WTC11 (cell line): ENCODE results near the gene EOGT. TPM values are rescaled to one million over a fixed set of nuclear protein-coding genes. Genes with fewer than 3 reads are reported as not detected.

ENCODE experiments used
- CBFB ChIP-seq: sonication (generic); formaldehyde crosslinking; IDR thresholded peaks from 2 replicates; pipeline ENCODE4 v1.8.1; 2022; ENCODE audit warnings: mild to moderate bottlenecking, low read depth, missing genetic modification reagents
- CREB1 ChIP-seq: sonication (generic); formaldehyde crosslinking; IDR thresholded peaks from 2 replicates; pipeline ENCODE4 v1.8.0; 2023; ENCODE audit warnings: mild to moderate bottlenecking, missing genetic modification reagents
- ESRRA ChIP-seq: sonication (generic); formaldehyde crosslinking; IDR thresholded peaks from 2 replicates; pipeline ENCODE4 v1.8.1; 2022; ENCODE audit warnings: mild to moderate bottlenecking, missing genetic modification reagents, borderline replicate concordance
- GABPB1 ChIP-seq: sonication (generic); formaldehyde crosslinking; IDR thresholded peaks from 2 replicates; pipeline ENCODE4 v1.8.1; 2023; ENCODE audit warnings: mild to moderate bottlenecking, missing genetic modification reagents
- HMGA2 ChIP-seq: fragments of 250-450 bp; sonication (Bioruptor Pico); IDR thresholded peaks from 2 replicates; pipeline ENCODE4 v1.4.0; 2021; ENCODE audit warnings: mild to moderate bottlenecking, moderate library complexity
- JUN ChIP-seq: sonication (generic); formaldehyde crosslinking; IDR thresholded peaks from 2 replicates; pipeline ENCODE4 v1.8.0; 2023; ENCODE audit warnings: mild to moderate bottlenecking, missing genetic modification reagents
- MYBL2 ChIP-seq: sonication (generic); formaldehyde crosslinking; IDR thresholded peaks from 2 replicates; pipeline ENCODE4 v1.8.1; 2023; ENCODE audit warnings: mild to moderate bottlenecking, moderate library complexity, missing genetic modification reagents
- NFE2L1 ChIP-seq: sonication (generic); formaldehyde crosslinking; IDR thresholded peaks from 2 replicates; pipeline ENCODE4 v1.8.1; 2023; ENCODE audit warnings: missing genetic modification reagents
- NR3C1 ChIP-seq: sonication (generic); formaldehyde crosslinking; conservative IDR thresholded peaks from 2 replicates; pipeline ENCODE4 v1.8.1; 2023; ENCODE audit warnings: low read depth, mild to moderate bottlenecking, missing genetic modification reagents
- TCF7 ChIP-seq: sonication (generic); formaldehyde crosslinking; IDR thresholded peaks from 2 replicates; pipeline ENCODE4 v1.8.0; 2022; ENCODE audit warnings: mild to moderate bottlenecking, low read depth, missing genetic modification reagents, moderate library complexity
- ZBTB21 ChIP-seq: sonication (generic); formaldehyde crosslinking; IDR thresholded peaks from 2 replicates; pipeline ENCODE4 v1.8.1; 2023; ENCODE audit warnings: mild to moderate bottlenecking, missing genetic modification reagents, borderline replicate concordance
- ZNF232 ChIP-seq: sonication (generic); formaldehyde crosslinking; IDR thresholded peaks from 2 replicates; pipeline ENCODE4 v1.8.0; 2022; ENCODE audit warnings: mild to moderate bottlenecking, missing genetic modification reagents
- ZNF396 ChIP-seq: fragments of 250-450 bp; sonication (Bioruptor Pico); IDR thresholded peaks from 2 replicates; pipeline ENCODE4 v1.8.0; 2021; ENCODE audit warnings: mild to moderate bottlenecking, moderate library complexity, borderline replicate concordance
- ZNF416 ChIP-seq: fragments of 250-450 bp; sonication (Bioruptor Pico); IDR thresholded peaks from 2 replicates; pipeline ENCODE4 v1.9.0; 2021; ENCODE audit warnings: mild to moderate bottlenecking, inconsistent platforms
- ZNF671 ChIP-seq: fragments of 250-450 bp; sonication (Bioruptor Pico); IDR thresholded peaks from 2 replicates; pipeline ENCODE4 v1.8.0; 2021; ENCODE audit warnings: mild to moderate bottlenecking
- total RNA-seq: library from RNA; stranded (reverse); gene quantifications from 3 replicates; pipeline ENCODE4 v1.2.3, GENCODE V29; 2021
- TF ChIP-seq, protein P1 (sequence below): sonication (generic); formaldehyde crosslinking; IDR thresholded peaks from 2 replicates; pipeline ENCODE4 v1.8.0; 2022; ENCODE audit warnings: mild to moderate bottlenecking, missing genetic modification reagents
- TF ChIP-seq, protein P2 (sequence below): sonication (generic); formaldehyde crosslinking; IDR thresholded peaks from 2 replicates; pipeline ENCODE4 v1.8.1; 2022; ENCODE audit warnings: mild to moderate bottlenecking, moderate library complexity, missing genetic modification reagents
- TF ChIP-seq, protein P3 (sequence below): sonication (generic); formaldehyde crosslinking; IDR thresholded peaks from 2 replicates; pipeline ENCODE4 v1.8.1; 2023; ENCODE audit warnings: mild to moderate bottlenecking, missing genetic modification reagents
- TF ChIP-seq, protein P4 (sequence below): sonication (generic); formaldehyde crosslinking; IDR thresholded peaks from 2 replicates; pipeline ENCODE4 v1.8.1; 2023; ENCODE audit warnings: mild to moderate bottlenecking, missing genetic modification reagents
- TF ChIP-seq, protein P5 (sequence below): fragments of 250-450 bp; sonication (Bioruptor Pico); IDR thresholded peaks from 2 replicates; pipeline ENCODE4 v1.9.0; 2021; ENCODE audit warnings: mild to moderate bottlenecking, borderline replicate concordance
- TF ChIP-seq, protein P6 (sequence below): sonication (generic); formaldehyde crosslinking; IDR thresholded peaks from 2 replicates; pipeline ENCODE4 v1.8.0; 2022; ENCODE audit warnings: missing genetic modification reagents
- TF ChIP-seq, protein P7 (sequence below): fragments of 250-450 bp; sonication (Bioruptor Pico); conservative IDR thresholded peaks from 2 replicates; pipeline ENCODE4 v1.9.0; 2021; ENCODE audit warnings: mild to moderate bottlenecking

The EOGT gene
- total RNA-seq, 1 experiment from 2014 or later = 32.9 TPM

DNA sequence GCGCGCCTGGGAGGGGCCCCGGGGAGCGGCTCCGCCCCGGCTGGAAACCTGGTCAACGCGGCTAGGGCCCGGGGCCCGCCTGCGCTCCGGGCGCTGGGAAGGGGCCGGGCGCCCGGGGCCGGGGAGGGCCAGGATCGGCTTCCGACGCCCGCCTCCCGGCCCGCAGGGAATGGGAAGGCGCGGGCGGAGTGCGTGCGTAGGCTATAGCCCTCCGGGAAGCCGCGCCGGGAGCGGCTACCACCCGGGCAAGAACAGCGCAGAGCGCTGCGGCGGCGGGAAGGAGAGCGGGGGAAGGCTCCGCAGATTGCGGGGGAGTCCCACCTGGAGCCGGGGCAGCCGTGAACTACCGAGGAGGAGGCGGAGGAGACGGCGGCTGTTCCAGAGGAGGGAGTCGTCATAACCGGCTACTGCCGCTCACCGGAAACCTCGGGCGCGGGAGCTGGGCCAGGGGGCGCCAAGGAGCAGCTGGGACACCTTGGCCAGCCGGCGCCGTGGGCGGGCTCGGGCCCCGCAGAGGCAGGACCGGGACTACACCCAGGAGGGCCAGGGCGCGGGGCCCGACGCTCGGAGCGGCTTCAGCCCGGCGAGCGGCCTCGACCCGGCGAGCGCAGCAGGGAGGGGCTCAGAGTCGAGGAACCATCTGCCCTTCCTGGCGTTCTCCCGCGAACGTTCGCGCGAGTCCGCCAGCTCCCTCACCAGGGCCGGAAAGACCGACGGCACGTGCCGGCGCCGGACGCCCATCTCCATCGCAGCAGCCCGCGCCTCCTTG, at the start of gene EOGT (continued):
- TF ChIP-seq, protein P1, sequence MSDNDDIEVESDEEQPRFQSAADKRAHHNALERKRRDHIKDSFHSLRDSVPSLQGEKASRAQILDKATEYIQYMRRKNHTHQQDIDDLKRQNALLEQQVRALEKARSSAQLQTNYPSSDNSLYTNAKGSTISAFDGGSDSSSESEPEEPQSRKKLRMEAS = peak; percentile 99
- TF ChIP-seq NR3C1 (CRISPR knock-in tag) (no peak), MYBL2 (CRISPR knock-in tag) (peak; percentile 85), GABPB1 (CRISPR knock-in tag) (peak; percentile 70), CBFB (CRISPR knock-in tag) (no peak), HMGA2 (CRISPR knock-in tag) (no peak), ZNF416 (CRISPR knock-in tag) (no peak), JUN (no peak), ZNF232 (peak; percentile 85), TCF7 (peak; percentile 52; the same call in 1 of the 2 replicates), ZNF396 (CRISPR knock-in tag) (no peak), CREB1 (CRISPR knock-in tag) (no peak), NFE2L1 (CRISPR knock-in tag) (peak; percentile 83; the same call in 1 of the 2 replicates), ESRRA (CRISPR knock-in tag) (peak; percentile 75; the same call in 1 of the 2 replicates), ZBTB21 (CRISPR knock-in tag) (peak; percentile 88; the same call in 1 of the 2 replicates), ZNF671 (peak; percentile 34; the same call in 1 of the 2 replicates)
- TF ChIP-seq, protein P2, sequence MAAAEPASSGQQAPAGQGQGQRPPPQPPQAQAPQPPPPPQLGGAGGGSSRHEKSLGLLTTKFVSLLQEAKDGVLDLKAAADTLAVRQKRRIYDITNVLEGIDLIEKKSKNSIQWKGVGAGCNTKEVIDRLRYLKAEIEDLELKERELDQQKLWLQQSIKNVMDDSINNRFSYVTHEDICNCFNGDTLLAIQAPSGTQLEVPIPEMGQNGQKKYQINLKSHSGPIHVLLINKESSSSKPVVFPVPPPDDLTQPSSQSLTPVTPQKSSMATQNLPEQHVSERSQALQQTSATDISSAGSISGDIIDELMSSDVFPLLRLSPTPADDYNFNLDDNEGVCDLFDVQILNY = peak; percentile 80
- TF ChIP-seq, protein P3, sequence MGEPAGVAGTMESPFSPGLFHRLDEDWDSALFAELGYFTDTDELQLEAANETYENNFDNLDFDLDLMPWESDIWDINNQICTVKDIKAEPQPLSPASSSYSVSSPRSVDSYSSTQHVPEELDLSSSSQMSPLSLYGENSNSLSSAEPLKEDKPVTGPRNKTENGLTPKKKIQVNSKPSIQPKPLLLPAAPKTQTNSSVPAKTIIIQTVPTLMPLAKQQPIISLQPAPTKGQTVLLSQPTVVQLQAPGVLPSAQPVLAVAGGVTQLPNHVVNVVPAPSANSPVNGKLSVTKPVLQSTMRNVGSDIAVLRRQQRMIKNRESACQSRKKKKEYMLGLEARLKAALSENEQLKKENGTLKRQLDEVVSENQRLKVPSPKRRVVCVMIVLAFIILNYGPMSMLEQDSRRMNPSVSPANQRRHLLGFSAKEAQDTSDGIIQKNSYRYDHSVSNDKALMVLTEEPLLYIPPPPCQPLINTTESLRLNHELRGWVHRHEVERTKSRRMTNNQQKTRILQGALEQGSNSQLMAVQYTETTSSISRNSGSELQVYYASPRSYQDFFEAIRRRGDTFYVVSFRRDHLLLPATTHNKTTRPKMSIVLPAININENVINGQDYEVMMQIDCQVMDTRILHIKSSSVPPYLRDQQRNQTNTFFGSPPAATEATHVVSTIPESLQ (CRISPR knock-in tag) = no peak
- TF ChIP-seq, protein P4, sequence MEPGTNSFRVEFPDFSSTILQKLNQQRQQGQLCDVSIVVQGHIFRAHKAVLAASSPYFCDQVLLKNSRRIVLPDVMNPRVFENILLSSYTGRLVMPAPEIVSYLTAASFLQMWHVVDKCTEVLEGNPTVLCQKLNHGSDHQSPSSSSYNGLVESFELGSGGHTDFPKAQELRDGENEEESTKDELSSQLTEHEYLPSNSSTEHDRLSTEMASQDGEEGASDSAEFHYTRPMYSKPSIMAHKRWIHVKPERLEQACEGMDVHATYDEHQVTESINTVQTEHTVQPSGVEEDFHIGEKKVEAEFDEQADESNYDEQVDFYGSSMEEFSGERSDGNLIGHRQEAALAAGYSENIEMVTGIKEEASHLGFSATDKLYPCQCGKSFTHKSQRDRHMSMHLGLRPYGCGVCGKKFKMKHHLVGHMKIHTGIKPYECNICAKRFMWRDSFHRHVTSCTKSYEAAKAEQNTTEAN (CRISPR knock-in tag) = peak; percentile 85; the same call in 1 of the 2 replicates
- TF ChIP-seq, protein P5, sequence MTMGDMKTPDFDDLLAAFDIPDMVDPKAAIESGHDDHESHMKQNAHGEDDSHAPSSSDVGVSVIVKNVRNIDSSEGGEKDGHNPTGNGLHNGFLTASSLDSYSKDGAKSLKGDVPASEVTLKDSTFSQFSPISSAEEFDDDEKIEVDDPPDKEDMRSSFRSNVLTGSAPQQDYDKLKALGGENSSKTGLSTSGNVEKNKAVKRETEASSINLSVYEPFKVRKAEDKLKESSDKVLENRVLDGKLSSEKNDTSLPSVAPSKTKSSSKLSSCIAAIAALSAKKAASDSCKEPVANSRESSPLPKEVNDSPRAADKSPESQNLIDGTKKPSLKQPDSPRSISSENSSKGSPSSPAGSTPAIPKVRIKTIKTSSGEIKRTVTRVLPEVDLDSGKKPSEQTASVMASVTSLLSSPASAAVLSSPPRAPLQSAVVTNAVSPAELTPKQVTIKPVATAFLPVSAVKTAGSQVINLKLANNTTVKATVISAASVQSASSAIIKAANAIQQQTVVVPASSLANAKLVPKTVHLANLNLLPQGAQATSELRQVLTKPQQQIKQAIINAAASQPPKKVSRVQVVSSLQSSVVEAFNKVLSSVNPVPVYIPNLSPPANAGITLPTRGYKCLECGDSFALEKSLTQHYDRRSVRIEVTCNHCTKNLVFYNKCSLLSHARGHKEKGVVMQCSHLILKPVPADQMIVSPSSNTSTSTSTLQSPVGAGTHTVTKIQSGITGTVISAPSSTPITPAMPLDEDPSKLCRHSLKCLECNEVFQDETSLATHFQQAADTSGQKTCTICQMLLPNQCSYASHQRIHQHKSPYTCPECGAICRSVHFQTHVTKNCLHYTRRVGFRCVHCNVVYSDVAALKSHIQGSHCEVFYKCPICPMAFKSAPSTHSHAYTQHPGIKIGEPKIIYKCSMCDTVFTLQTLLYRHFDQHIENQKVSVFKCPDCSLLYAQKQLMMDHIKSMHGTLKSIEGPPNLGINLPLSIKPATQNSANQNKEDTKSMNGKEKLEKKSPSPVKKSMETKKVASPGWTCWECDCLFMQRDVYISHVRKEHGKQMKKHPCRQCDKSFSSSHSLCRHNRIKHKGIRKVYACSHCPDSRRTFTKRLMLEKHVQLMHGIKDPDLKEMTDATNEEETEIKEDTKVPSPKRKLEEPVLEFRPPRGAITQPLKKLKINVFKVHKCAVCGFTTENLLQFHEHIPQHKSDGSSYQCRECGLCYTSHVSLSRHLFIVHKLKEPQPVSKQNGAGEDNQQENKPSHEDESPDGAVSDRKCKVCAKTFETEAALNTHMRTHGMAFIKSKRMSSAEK (CRISPR knock-in tag) = no peak
- TF ChIP-seq, protein P6, sequence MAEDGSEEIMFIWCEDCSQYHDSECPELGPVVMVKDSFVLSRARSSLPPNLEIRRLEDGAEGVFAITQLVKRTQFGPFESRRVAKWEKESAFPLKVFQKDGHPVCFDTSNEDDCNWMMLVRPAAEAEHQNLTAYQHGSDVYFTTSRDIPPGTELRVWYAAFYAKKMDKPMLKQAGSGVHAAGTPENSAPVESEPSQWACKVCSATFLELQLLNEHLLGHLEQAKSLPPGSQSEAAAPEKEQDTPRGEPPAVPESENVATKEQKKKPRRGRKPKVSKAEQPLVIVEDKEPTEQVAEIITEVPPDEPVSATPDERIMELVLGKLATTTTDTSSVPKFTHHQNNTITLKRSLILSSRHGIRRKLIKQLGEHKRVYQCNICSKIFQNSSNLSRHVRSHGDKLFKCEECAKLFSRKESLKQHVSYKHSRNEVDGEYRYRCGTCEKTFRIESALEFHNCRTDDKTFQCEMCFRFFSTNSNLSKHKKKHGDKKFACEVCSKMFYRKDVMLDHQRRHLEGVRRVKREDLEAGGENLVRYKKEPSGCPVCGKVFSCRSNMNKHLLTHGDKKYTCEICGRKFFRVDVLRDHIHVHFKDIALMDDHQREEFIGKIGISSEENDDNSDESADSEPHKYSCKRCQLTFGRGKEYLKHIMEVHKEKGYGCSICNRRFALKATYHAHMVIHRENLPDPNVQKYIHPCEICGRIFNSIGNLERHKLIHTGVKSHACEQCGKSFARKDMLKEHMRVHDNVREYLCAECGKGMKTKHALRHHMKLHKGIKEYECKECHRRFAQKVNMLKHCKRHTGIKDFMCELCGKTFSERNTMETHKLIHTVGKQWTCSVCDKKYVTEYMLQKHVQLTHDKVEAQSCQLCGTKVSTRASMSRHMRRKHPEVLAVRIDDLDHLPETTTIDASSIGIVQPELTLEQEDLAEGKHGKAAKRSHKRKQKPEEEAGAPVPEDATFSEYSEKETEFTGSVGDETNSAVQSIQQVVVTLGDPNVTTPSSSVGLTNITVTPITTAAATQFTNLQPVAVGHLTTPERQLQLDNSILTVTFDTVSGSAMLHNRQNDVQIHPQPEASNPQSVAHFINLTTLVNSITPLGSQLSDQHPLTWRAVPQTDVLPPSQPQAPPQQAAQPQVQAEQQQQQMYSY = no peak
- TF ChIP-seq, protein P7, sequence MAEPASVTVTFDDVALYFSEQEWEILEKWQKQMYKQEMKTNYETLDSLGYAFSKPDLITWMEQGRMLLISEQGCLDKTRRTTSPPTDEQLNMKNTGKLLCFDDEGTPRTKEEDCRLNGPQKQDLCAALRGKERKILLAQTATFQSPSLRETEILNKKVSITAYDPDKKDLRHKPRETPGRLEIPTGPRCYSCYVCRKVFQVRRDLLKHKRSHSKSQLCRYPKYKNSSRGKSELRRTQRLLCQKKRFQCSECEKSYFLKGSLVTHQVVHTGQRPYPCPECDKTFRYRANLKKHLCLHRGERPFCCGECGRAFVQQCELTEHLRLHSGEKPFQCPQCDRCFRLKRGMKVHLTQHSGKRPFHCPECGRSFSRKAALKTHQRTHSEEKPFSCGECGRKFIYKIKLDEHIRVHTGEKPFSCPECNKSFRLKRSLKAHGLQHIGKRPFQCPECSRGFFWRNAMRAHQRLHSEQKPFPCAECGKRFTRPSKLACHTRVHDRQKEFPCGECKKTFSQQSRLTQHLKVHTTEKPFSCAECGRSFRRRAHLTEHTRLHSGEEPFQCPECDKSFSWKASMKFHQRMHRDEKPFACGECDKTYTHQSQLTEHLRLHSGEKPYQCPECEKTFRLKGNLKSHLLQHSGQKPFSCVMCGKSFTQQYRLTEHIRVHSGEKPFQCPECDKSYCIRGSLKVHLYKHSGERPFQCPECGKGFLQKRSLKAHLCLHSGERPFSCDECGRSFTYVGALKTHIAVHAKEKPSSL = no peak
